Gastrocnemius medialis (tissue), 4 donors: ENCODE measurements around the gene SGK1. TPM values are rescaled to one million over a fixed set of nuclear protein-coding genes. Genes with fewer than 3 reads are reported as not detected.

Experiments used
- ATAC-seq, 2 donors: fragments of 150-250 bp; one replicate each; pipeline ENCODE4 v1.9.1; 2016
- DNase-seq, 2 donors: peaks; one replicate each; pipeline ENCODE4 v3.0.0-alpha.2; 2019
- H3K27ac ChIP-seq, 4 donors: fragments of 200-600 bp; sonication (generic); 1 replicate in 1 of 4; 2 replicates in 3 of 4; pipeline ENCODE4 v1.5.1; 2016 to 2018; ENCODE audit warnings: mild to moderate bottlenecking in 2 of 4, moderate library complexity in 1 of 4
- H3K27me3 ChIP-seq, 3 donors: fragments of 200-600 bp; sonication (generic) in 2 of 3; 1 replicate in 1 of 3; 2 replicates in 2 of 3; pipeline versions ENCODE4 v1.5.1 to v1.6.0; 2016 to 2019; ENCODE audit warnings: mild to moderate bottlenecking in 1 of 3, moderate library complexity in 1 of 3
- H3K36me3 ChIP-seq, 2 donors: fragments of 200-600 bp; sonication (generic) in 1 of 2; one replicate each; pipeline ENCODE4 v1.5.1; 2017 to 2018
- H3K4me1 ChIP-seq, 2 donors: fragments of 200-600 bp; sonication (generic) in 1 of 2; one replicate each; pipeline ENCODE4 v1.5.1; 2016 to 2017; ENCODE audit warnings: mild to moderate bottlenecking in 2 of 2
- H3K4me3 ChIP-seq, 4 donors: fragments of 200-600 bp; sonication (generic) in 3 of 4; 1 replicate in 1 of 4; 2 replicates in 3 of 4; pipeline ENCODE4 v1.5.1; 2016 to 2019; ENCODE audit warnings: mild to moderate bottlenecking in 2 of 4
- H3K9me3 ChIP-seq, 3 donors: fragments of 200-600 bp; sonication (generic) in 2 of 3; 1 replicate in 1 of 3; 2 replicates in 2 of 3; pipeline ENCODE4 v1.5.1; 2016 to 2019
- CTCF ChIP-seq, 5 experiments: fragments of 450-650 bp in 3 of 5; fragments of 200-600 bp in 2 of 5; sonication (generic) in 2 of 5; IDR thresholded peaks in 4 of 5; conservative IDR thresholded peaks in 1 of 5; 1 replicate in 4 of 5; 2 replicates in 1 of 5; pipeline ENCODE4 v1.5.1; 2016 to 2019; ENCODE audit warnings: antibody characterized with exemption in 5 of 5, mild to moderate bottlenecking in 3 of 5, moderate library complexity in 3 of 5
- POLR2A ChIP-seq, 2 donors: fragments of 450-650 bp; IDR thresholded peaks; one replicate each; pipeline ENCODE4 v1.6.1; 2017; ENCODE audit warnings: antibody characterized with exemption in 2 of 2, mild to moderate bottlenecking in 2 of 2, moderate library complexity in 2 of 2
- in situ Hi-C, 4 donors: fragments of 200-750 bp; cut with MboI; loops; one replicate each; pipeline versions ENCODE4 v1.15.0 to v1.8.0; 2017; ENCODE audit warnings: low sequenced_read_pairs in 4 of 4
- intact Hi-C: fragments of 100-400 bp; cut with DNase I; formaldehyde crosslinking; loops from one replicate; pipeline ENCODE4 v1.15.1; 2023; ENCODE audit warnings: low total_unique reads
- total RNA-seq, 4 donors: library from RNA; depleted of rRNA; stranded (reverse); fragments of >200 nt; gene quantifications; one replicate each; pipeline versions ENCODE4 v1.1.0 to v1.2.3, GENCODE V29; 2016

SGK1 gene
- total RNA-seq, 4 donors from 2014 or later, result 43.7 to 100 (median 56.2) TPM

- no peak for DNase-seq
- H3K27ac ChIP-seq, result no peak overlapping the region
- ATAC-seq, result no peak
- intact Hi-C loops (no loop called here), in situ Hi-C loops (no loop called here)
- no peak for TF ChIP-seq POLR2A (IDR thresholded peaks at IDR 0.05)
- TF ChIP-seq CTCF (IDR thresholded peaks at IDR 0.05 in 4 of 5, conservative IDR thresholded peaks at IDR 0.05 in 1 of 5), result no peak
- H3K9me3 ChIP-seq, result no peaks in the 10 kb centered on the region
- no peaks in the 10 kb centered on the region for H3K36me3 ChIP-seq
- H3K4me3 ChIP-seq, result no peak overlapping the region
- H3K27me3 ChIP-seq, result no peaks in the 10 kb centered on the region
- peaks cover 4 to 15% of the 10 kb centered on the region in 2 donors for H3K4me1 ChIP-seq
These were observed 1.9 kb downstream of the SGK1 start for GRCh38 chr6:134315974-134316441.

- H3K36me3 ChIP-seq, result no peaks in the 10 kb centered on the region
- intact Hi-C loops (no loop called here), in situ Hi-C loops (no loop called here)
- TF ChIP-seq CTCF (IDR thresholded peaks at IDR 0.05 in 4 of 5, conservative IDR thresholded peaks at IDR 0.05 in 1 of 5) (no peak), POLR2A (IDR thresholded peaks at IDR 0.05) (no peak)
- H3K4me3 ChIP-seq, result no peak overlapping the region
- H3K9me3 ChIP-seq, result no peaks in the 10 kb centered on the region
- DNase-seq (no peak), ATAC-seq (no peak)
- H3K4me1 ChIP-seq, result peaks cover 4 to 15% of the 10 kb centered on the region in 2 donors
- H3K27ac ChIP-seq, result no peak overlapping the region
- H3K27me3 ChIP-seq, result no peaks in the 10 kb centered on the region
These were observed 2.7 kb downstream of the SGK1 start for GRCh38 chr6:134315189-134315588.

GRCh38 chr6:134314006-134314821, 3.7 kb downstream of the SGK1 start:
- TF ChIP-seq POLR2A (IDR thresholded peaks at IDR 0.05), result no peak
- TF ChIP-seq CTCF (IDR thresholded peaks at IDR 0.05 in 4 of 5, conservative IDR thresholded peaks at IDR 0.05 in 1 of 5), result no peak
- DNase-seq (no peak), ATAC-seq (no peak)
- Histone ChIP-seq H3K27me3 (no peaks in the 10 kb centered on the region), H3K9me3 (no peaks in the 10 kb centered on the region), H3K27ac (no peak overlapping the region), H3K36me3 (no peaks in the 10 kb centered on the region), H3K4me1 (peaks cover 4 to 15% of the 10 kb centered on the region in 2 donors), H3K4me3 (no peak overlapping the region)
- intact Hi-C loops, result no loop called here
- in situ Hi-C loops, result no loop called here

- intact Hi-C loops, result no loop called here
These were observed 5.8 kb downstream of the SGK1 start for GRCh38 chr6:134312038-134312660.

More at GRCh38 chr6:134312038-134312660, 5.8 kb downstream of the SGK1 start:
- H3K9me3 ChIP-seq, result no peaks in the 10 kb centered on the region
- TF ChIP-seq POLR2A (IDR thresholded peaks at IDR 0.05) (no peak), CTCF (IDR thresholded peaks at IDR 0.05 in 4 of 5, conservative IDR thresholded peaks at IDR 0.05 in 1 of 5) (no peak)
- no peak for ATAC-seq
- H3K27ac ChIP-seq, result no peak overlapping the region
- peaks cover 0 to 2% of the 10 kb centered on the region in 2 donors for H3K4me1 ChIP-seq
- no peak overlapping the region for H3K4me3 ChIP-seq
- H3K36me3 ChIP-seq, result no peaks in the 10 kb centered on the region
- DNase-seq, result no peak
- in situ Hi-C loops, result no loop called here
- H3K27me3 ChIP-seq, result no peaks in the 10 kb centered on the region
